Tibial nerve (tissue), 4 donors: Measurements from ENCODE around the gene SLX4IP. TPM values are rescaled to one million over a fixed set of nuclear protein-coding genes. Genes with fewer than 3 reads are reported as not detected.
A peak's percentile ranks its signal among the peaks of the same experiment; 100 is the strongest.

Experiments used
- DNase-seq, 2 donors: peaks; one replicate each; pipeline ENCODE4 v3.0.0-alpha.2; 2019; ENCODE audit warnings: low spot score in 2 of 2
- H3K27ac ChIP-seq, 4 donors: fragments of 200-600 bp; sonication (generic) in 3 of 4; one replicate each; pipeline ENCODE4 v1.5.1; 2017 to 2019; ENCODE audit warnings: mild to moderate bottlenecking in 1 of 4
- H3K27me3 ChIP-seq, 2 donors: fragments of 200-600 bp; sonication (generic) in 1 of 2; one replicate each; pipeline versions ENCODE4 v1.5.1 to v1.6.0; 2017 to 2019
- H3K36me3 ChIP-seq, 3 donors: fragments of 200-600 bp; sonication (generic); one replicate each; pipeline ENCODE4 v1.5.1; 2018 to 2019
- H3K4me1 ChIP-seq, 4 donors: fragments of 200-600 bp; sonication (generic) in 3 of 4; one replicate each; pipeline ENCODE4 v1.5.1; 2017 to 2019
- H3K4me3 ChIP-seq, 4 donors: fragments of 200-600 bp; sonication (generic) in 3 of 4; one replicate each; pipeline ENCODE4 v1.5.1; 2017 to 2019; ENCODE audit warnings: mild to moderate bottlenecking in 1 of 4, moderate library complexity in 1 of 4
- H3K9me3 ChIP-seq, 4 donors: fragments of 200-600 bp; sonication (generic) in 3 of 4; one replicate each; pipeline ENCODE4 v1.5.1; 2017 to 2019
- CTCF ChIP-seq, 5 experiments: fragments of 200-600 bp in 3 of 5; fragments of 450-650 bp in 2 of 5; sonication (generic) in 3 of 5; IDR thresholded peaks; one replicate each; pipeline ENCODE4 v1.5.1; 2016 to 2019; ENCODE audit warnings: antibody characterized with exemption in 5 of 5, mild to moderate bottlenecking in 3 of 5, moderate library complexity in 2 of 5
- EP300 ChIP-seq, 2 donors: sonication (generic); formaldehyde crosslinking; IDR thresholded peaks; one replicate each; pipeline ENCODE4 v1.6.1; 2017; ENCODE audit warnings: antibody characterized with exemption in 2 of 2, mild to moderate bottlenecking in 1 of 2
- POLR2A ChIP-seq, 2 donors: fragments of 450-650 bp; IDR thresholded peaks; one replicate each; pipeline ENCODE4 v1.6.1; 2017; ENCODE audit warnings: antibody characterized with exemption in 2 of 2, mild to moderate bottlenecking in 2 of 2, moderate library complexity in 2 of 2
- WGBS, 2 donors: methylation state at CpG; one replicate each; pipeline ENCODE4 v1.1.5; 2018; 5-methylcytosine and 5-hydroxymethylcytosine counted together
- total RNA-seq, 4 donors: library from RNA; depleted of rRNA; stranded (reverse); fragments of >200 nt; gene quantifications; one replicate each; pipeline ENCODE4 v1.1.0, GENCODE V29; 2016

Gene SLX4IP
- total RNA-seq, 4 donors from 2014 or later, result 3.3 to 5.7 (median 3.5) TPM

GRCh38 chr20:10466855-10467254, 31.8 kb downstream of the SLX4IP start:
- H3K9me3 ChIP-seq, result peaks cover 0 to 7% (median 0%) of the 10 kb centered on the region in 4 donors
- H3K4me3 ChIP-seq, result no peak overlapping the region
- H3K27ac ChIP-seq, result peak overlapping the region in 2 of 4 donors; percentile 15 to 62
- no peak for DNase-seq
- TF ChIP-seq CTCF (IDR thresholded peaks at IDR 0.05) (no peak), POLR2A (IDR thresholded peaks at IDR 0.05) (no peak), EP300 (IDR thresholded peaks at IDR 0.05) (no peak)
- WGBS, 2 donors, result 42 to 47% methylated on average over 3 of the region's 3 CpGs
- no peaks in the 10 kb centered on the region for H3K27me3 ChIP-seq
- H3K36me3 ChIP-seq, result no peaks in the 10 kb centered on the region
- peaks cover 0 to 50% (median 5%) of the 10 kb centered on the region in 4 donors for H3K4me1 ChIP-seq

DNA sequence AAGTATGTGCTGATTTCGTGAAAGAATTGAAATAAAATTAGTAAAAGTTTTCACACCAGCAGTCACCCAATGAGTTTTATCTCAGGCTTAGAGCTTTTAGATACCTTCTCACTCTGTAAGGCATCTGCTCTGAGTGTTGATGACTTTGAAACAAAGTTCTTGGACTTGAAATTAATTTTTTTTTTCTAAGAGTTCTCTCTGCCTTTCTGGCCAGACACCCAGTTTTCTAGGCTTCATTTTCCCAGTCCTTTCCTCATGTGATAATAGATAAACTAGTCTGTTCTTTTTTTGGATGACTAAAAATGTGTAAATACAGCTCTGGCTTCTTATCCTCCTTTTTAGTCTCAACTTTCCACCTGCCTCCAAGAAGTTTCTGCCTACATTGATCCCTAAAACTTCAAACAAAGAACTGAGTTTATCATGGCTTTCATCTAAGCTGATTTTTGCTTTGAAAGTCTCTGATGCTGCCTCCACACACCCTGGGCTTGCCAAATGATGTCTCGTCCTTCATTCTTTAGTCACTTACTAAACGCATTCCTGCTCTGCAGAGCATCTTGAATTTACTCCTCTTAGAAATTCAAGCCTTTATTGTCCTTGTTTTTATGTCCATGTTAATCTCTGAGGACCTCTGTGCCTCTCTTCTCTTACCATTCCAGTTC, 32.7 kb downstream of the SLX4IP start:
- Histone ChIP-seq H3K27me3 (no peaks in the 10 kb centered on the region), H3K4me3 (no peak overlapping the region), H3K36me3 (no peaks in the 10 kb centered on the region), H3K27ac (peak overlapping the region in 3 of 4 donors; percentile 23 to 67 (median 41)), H3K4me1 (peaks cover 0 to 50% (median 5%) of the 10 kb centered on the region in 4 donors), H3K9me3 (peaks cover 0 to 7% (median 0%) of the 10 kb centered on the region in 4 donors)
- no peak for DNase-seq
- TF ChIP-seq EP300 (IDR thresholded peaks at IDR 0.05) (no peak), CTCF (IDR thresholded peaks at IDR 0.05) (no peak), POLR2A (IDR thresholded peaks at IDR 0.05) (no peak)
- 33 to 39% methylated on average over 3 of the region's 3 CpGs for WGBS, 2 donors

- Histone ChIP-seq H3K4me1 (peaks cover 0 to 50% (median 8%) of the 10 kb centered on the region in 4 donors), H3K36me3 (no peaks in the 10 kb centered on the region), H3K4me3 (no peak overlapping the region), H3K27me3 (no peaks in the 10 kb centered on the region), H3K27ac (peak overlapping the region in 3 of 4 donors; percentile 23 to 67 (median 41)), H3K9me3 (peaks cover 0 to 7% (median 0%) of the 10 kb centered on the region in 4 donors)
- no peak for DNase-seq
- TF ChIP-seq CTCF (IDR thresholded peaks at IDR 0.05) (no peak), EP300 (IDR thresholded peaks at IDR 0.05) (no peak), POLR2A (IDR thresholded peaks at IDR 0.05) (no peak)
- 52 to 73% methylated on average over 2 of the region's 2 CpGs for whole genome bisulfite sequencing, 2 donors
These were observed 33.3 kb downstream of the SLX4IP start for GRCh38 chr20:10468340-10468845.

DNA sequence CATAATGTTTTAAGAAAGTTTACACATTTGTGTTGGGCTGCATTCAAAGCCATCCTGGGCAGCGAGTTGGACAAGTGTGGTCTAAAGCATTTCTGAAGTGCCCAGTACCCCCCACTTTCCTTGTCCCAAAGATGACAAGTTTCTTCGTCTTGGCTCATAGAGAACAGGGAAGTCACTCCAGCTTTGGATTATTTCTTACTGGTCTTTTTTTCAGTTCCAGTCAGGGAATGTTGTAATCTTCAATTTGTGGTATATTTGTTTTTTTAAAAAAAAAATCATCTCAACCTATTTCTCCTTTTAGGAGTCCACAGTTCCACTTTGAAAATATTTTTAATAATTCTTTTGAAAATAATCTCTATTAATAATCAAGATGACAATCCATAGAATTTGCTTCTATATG, 34.0 kb downstream of the SLX4IP start:
- H3K27me3 ChIP-seq, result no peaks in the 10 kb centered on the region
- 70 to 79% methylated on average over 2 of the region's 2 CpGs for WGBS, 2 donors
- DNase-seq, result no peak
- H3K9me3 ChIP-seq, result peaks cover 0 to 7% (median 0%) of the 10 kb centered on the region in 4 donors
- peaks cover 0 to 52% (median 8%) of the 10 kb centered on the region in 4 donors for H3K4me1 ChIP-seq
- no peak for TF ChIP-seq CTCF (IDR thresholded peaks at IDR 0.05)
- TF ChIP-seq POLR2A (IDR thresholded peaks at IDR 0.05), result no peak
- peak in 1 of 2 donors; percentile 5 for TF ChIP-seq EP300 (IDR thresholded peaks at IDR 0.05)
- no peak overlapping the region for H3K4me3 ChIP-seq
- H3K27ac ChIP-seq, result peak overlapping the region in 1 of 4 donors; percentile 67
- no peaks in the 10 kb centered on the region for H3K36me3 ChIP-seq

DNA sequence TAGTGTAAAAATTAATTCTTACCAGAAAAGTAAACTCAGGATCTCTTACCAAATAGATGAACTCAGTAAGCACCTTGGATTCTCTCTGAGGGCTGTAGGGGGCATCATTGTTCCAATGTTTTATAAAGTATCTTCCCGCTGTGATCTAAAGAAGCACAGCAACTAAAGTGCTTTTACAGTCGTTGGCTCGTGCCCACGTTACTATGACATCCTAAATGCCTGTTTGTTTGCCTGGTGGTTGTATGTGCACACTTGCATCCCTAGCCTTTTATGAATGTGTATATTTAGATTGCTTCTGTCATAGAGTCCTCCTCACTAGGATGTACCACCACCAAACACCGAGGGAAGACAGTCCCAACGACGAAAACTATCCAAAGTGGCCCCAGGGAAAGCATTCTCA, 34.5 kb downstream of the SLX4IP start:
- Histone ChIP-seq H3K4me1 (peaks cover 0 to 56% (median 8%) of the 10 kb centered on the region in 4 donors), H3K27ac (no peak overlapping the region), H3K36me3 (no peaks in the 10 kb centered on the region), H3K9me3 (peaks cover 0 to 7% (median 0%) of the 10 kb centered on the region in 4 donors), H3K4me3 (no peak overlapping the region), H3K27me3 (no peaks in the 10 kb centered on the region)
- no peak for TF ChIP-seq POLR2A (IDR thresholded peaks at IDR 0.05)
- peak; percentile 53 to 73 (median 59) for TF ChIP-seq CTCF (IDR thresholded peaks at IDR 0.05)
- TF ChIP-seq EP300 (IDR thresholded peaks at IDR 0.05), result peak in 1 of 2 donors; percentile 7
- WGBS, 2 donors, result 16 to 20% methylated on average over 7 of the region's 7 CpGs
- DNase-seq, result peak; percentile 22 to 65
